BLaER1 (cell line): ENCODE data around the gene FLAD1.
A peak's percentile ranks its signal among the peaks of the same experiment; 100 is the strongest.

Experiments used
- H3K27ac ChIP-seq: shearing (Covaris generic); formaldehyde crosslinking; 2 replicates; pipeline ENCODE4 v1.8.1; 2022
- H3K27me3 ChIP-seq: shearing (Covaris generic); formaldehyde crosslinking; 2 replicates; pipeline ENCODE4 v1.8.1; 2022
- H3K36me3 ChIP-seq: shearing (Covaris generic); formaldehyde crosslinking; 2 replicates; pipeline ENCODE4 v1.8.1; 2022
- H3K4me1 ChIP-seq: shearing (Covaris generic); formaldehyde crosslinking; 2 replicates; pipeline ENCODE4 v1.8.1; 2022
- H3K4me2 ChIP-seq: shearing (Covaris generic); formaldehyde crosslinking; 2 replicates; pipeline ENCODE4 v1.8.1; 2022
- H3K4me3 ChIP-seq: shearing (Covaris generic); formaldehyde crosslinking; 2 replicates; pipeline ENCODE4 v1.8.1; 2022
- H3K9ac ChIP-seq: shearing (Covaris generic); formaldehyde crosslinking; 2 replicates; pipeline ENCODE4 v1.8.1; 2022
- H3K9me3 ChIP-seq: shearing (Covaris generic); formaldehyde crosslinking; 2 replicates; pipeline ENCODE4 v1.8.1; 2022
- H4K20me1 ChIP-seq: shearing (Covaris generic); formaldehyde crosslinking; 2 replicates; pipeline ENCODE4 v1.8.1; 2022
- Cebpa-rat ChIP-seq: shearing (Covaris generic); IDR thresholded peaks from 2 replicates; pipeline ENCODE4 v1.8.1; 2022

The FLAD1 gene

DNA sequence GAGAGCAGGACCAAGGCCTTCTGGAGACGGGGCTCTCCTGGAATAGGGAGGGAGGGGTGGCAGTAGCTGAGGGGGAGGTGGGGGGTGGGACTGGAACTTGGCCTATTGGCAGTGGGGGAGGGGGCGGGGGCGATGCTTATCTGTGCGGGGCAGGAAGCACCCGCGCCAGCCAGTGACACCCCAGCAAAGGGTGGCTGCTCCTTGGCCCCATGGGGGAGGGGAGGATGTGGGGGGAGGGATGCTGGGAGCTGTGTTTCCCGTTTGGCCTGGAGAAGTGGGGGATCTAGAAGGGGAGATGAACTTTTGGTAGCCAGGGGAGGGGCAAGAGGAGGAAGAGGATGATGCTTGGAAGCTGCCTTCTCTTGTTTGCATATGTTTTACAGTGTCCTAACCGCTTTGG lies 30.5 kb downstream of the FLAD1 start:
- peaks cover 97% of the 10 kb centered on the region for H3K4me1 ChIP-seq
- peak overlapping the region; percentile 31; the same call in 1 of the 2 replicates for H3K27ac ChIP-seq
- no peaks in the 10 kb centered on the region for H3K27me3 ChIP-seq
- H3K4me2 ChIP-seq, result peak overlapping the region; percentile 100
- peak overlapping the region; percentile 24; the same call in 1 of the 2 replicates for H3K9ac ChIP-seq
- no peaks in the 10 kb centered on the region for H3K9me3 ChIP-seq
- no peak for TF ChIP-seq Cebpa-rat
- H4K20me1 ChIP-seq, result peaks cover 46% of the 10 kb centered on the region; the same call in 1 of the 2 replicates
- H3K4me3 ChIP-seq, result no peak overlapping the region
- peaks cover 35% of the 10 kb centered on the region for H3K36me3 ChIP-seq

- Histone ChIP-seq H3K4me1 (peaks cover 97% of the 10 kb centered on the region), H3K4me3 (no peak overlapping the region), H3K9me3 (no peaks in the 10 kb centered on the region), H3K27ac (peak overlapping the region; percentile 31; the same call in 1 of the 2 replicates), H3K36me3 (peaks cover 39% of the 10 kb centered on the region), H4K20me1 (peaks cover 46% of the 10 kb centered on the region; the same call in 1 of the 2 replicates), H3K4me2 (peak overlapping the region; percentile 95), H3K27me3 (no peaks in the 10 kb centered on the region), H3K9ac (0 out of 2 replicates have a peak overlapping the region, but pooled peaks have one; percentile 24)
- no peak for TF ChIP-seq Cebpa-rat
These were observed 31.8 kb downstream of the FLAD1 start for GRCh38 chr1:155014709-155015508.

DNA sequence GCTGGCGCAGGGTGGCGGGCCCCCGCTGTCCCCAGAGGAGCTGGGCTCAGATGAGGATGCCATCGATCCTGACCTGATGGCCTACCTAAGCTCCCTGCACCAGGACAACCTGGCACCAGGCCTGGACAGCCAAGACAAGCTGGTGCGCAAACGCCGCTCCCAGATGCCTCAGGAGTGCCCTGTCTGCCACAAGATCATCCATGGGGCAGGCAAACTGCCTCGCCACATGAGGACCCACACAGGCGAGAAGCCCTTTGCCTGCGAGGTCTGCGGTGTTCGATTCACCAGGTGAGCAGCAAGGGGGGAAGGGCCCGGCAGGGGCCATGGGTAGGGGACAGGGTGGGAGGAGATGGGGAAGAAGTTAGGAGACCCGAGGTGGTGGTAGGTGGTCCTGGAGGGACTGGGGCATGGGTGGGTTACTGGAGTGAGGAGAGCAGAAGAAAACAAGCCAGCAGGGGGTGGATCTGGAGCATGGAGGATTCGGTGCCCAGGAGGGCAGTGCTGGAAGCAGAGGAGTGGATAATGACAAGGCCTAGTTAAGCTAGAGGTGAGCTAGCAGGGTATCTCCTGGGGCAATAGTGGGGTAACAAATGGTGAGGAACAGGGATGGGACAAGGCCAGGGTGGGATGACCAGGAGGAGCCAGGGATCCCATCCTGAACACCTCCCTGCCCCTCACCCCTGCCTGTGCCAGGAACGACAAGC lies 32.5 kb downstream of the FLAD1 start:
- no peak overlapping the region; the same call in 1 of the 2 replicates for H3K4me3 ChIP-seq
- H3K27me3 ChIP-seq, result no peaks in the 10 kb centered on the region
- H3K27ac ChIP-seq, result peak overlapping the region; percentile 13
- peaks cover 91% of the 10 kb centered on the region for H3K4me1 ChIP-seq
- H3K4me2 ChIP-seq, result peak overlapping the region; percentile 95
- H3K36me3 ChIP-seq, result peaks cover 39% of the 10 kb centered on the region
- H4K20me1 ChIP-seq, result peaks cover 46% of the 10 kb centered on the region; the same call in 1 of the 2 replicates
- no peak for TF ChIP-seq Cebpa-rat
- no peaks in the 10 kb centered on the region for H3K9me3 ChIP-seq
- no peak overlapping the region for H3K9ac ChIP-seq

DNA sequence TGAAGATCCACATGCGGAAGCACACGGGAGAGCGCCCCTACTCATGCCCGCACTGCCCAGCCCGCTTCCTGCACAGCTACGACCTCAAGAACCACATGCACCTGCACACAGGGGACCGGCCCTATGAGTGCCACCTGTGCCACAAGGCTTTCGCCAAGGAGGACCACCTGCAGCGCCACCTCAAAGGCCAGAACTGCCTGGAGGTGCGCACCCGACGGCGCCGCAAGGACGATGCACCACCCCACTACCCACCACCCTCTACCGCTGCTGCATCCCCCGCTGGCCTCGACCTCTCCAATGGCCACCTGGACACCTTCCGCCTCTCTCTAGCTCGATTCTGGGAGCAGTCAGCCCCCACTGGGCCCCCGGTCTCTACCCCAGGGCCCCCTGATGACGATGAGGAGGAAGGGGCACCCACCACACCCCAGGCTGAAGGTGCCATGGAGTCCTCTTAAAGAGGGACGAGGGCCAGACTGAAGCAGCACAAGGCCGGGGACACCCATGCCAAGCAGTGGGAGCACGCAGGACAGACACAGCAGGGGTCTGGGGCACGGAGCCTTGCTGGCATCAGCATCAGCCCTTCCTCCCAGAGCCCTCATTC lies 33.2 kb downstream of the FLAD1 start:
- peaks cover 34% of the 10 kb centered on the region for H3K36me3 ChIP-seq
- peak overlapping the region; percentile 63; the same call in 1 of the 2 replicates for H3K4me3 ChIP-seq
- H3K9me3 ChIP-seq, result no peaks in the 10 kb centered on the region
- peaks cover 84% of the 10 kb centered on the region for H3K4me1 ChIP-seq
- peaks cover 46% of the 10 kb centered on the region; the same call in 1 of the 2 replicates for H4K20me1 ChIP-seq
- peak overlapping the region; percentile 71; the same call in 1 of the 2 replicates for H3K27ac ChIP-seq
- peak overlapping the region; percentile 63; the same call in 1 of the 2 replicates for H3K9ac ChIP-seq
- no peak for TF ChIP-seq Cebpa-rat
- no peaks in the 10 kb centered on the region for H3K27me3 ChIP-seq
- H3K4me2 ChIP-seq, result peak overlapping the region; percentile 95

GRCh38 chr1:155017041-155017945 lies 34.1 kb downstream of the FLAD1 start:
- H3K4me1 ChIP-seq, result peaks cover 75% of the 10 kb centered on the region
- peak overlapping the region; percentile 63 for H3K4me3 ChIP-seq
- peaks cover 34% of the 10 kb centered on the region for H3K36me3 ChIP-seq
- no peak for TF ChIP-seq Cebpa-rat
- H3K9ac ChIP-seq, result peak overlapping the region; percentile 63
- peaks cover 42% of the 10 kb centered on the region; the same call in 1 of the 2 replicates for H4K20me1 ChIP-seq
- H3K4me2 ChIP-seq, result peak overlapping the region; percentile 95
- H3K27me3 ChIP-seq, result no peaks in the 10 kb centered on the region
- H3K9me3 ChIP-seq, result no peaks in the 10 kb centered on the region
- H3K27ac ChIP-seq, result peak overlapping the region; percentile 71

DNA sequence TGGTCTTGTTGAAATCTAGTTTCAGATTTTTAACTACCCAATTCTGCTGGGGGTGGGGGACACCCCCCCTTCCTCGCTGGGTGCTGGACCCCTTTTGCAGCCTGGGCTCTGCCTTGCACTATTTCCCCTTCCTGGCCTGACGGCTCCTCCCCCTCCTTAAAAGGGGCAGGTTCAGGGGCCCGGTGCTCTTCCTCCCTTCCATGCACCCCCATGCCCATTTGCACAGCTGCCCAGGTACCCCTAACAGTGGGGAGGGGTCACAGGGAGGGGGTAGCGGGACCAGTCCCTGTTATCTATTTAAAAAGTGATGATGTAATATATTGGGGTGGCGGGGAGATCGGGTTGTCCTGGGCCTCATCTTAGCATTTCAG lies 34.8 kb downstream of the FLAD1 start:
- Histone ChIP-seq H3K4me1 (peaks cover 75% of the 10 kb centered on the region), H3K4me2 (peak overlapping the region; percentile 95), H3K4me3 (peak overlapping the region; percentile 63), H3K9me3 (no peaks in the 10 kb centered on the region), H3K27ac (peak overlapping the region; percentile 71), H4K20me1 (peaks cover 36% of the 10 kb centered on the region; the same call in 1 of the 2 replicates), H3K36me3 (peaks cover 34% of the 10 kb centered on the region), H3K9ac (peak overlapping the region; percentile 63), H3K27me3 (no peaks in the 10 kb centered on the region)
- no peak for TF ChIP-seq Cebpa-rat

DNA sequence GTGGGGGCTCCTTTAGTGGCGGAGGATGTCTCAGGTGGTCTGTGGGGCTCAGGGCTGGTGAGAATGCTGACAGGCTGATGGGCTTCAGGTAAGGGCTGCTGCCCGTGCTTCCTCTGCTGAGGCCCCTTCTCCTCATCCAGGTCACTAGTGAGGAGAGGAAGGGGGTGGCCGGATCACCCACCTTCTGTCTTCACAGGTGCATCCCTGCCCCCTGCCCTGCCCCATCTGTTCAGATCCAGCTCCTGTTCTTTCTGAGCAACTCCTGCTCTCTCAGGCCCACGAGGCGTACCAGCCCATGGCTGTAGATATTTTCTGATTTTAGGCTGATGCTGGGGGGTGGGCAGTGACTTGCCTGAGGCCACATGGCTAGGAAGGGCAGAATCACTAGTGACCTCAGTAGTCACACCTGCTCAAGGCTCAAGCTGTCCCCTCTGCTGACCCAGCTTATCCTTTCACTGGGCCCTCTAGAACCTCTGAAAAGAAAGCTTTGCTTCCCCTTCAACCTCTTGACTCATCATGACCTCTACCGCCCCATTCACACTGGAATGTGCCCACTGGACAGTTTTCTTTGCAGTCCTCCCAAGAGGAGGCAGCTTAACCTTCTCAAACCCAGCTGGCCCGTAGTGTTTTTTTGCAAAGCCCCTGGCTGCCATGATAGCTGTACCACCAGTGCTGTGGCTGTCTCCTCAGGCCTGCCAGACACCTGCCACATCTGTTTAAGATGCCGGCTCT lies 35.6 kb downstream of the FLAD1 start:
- Histone ChIP-seq H3K9me3 (no peaks in the 10 kb centered on the region), H3K9ac (peak overlapping the region; percentile 63; the same call in 1 of the 2 replicates), H3K4me3 (no peak overlapping the region), H3K4me1 (peaks cover 72% of the 10 kb centered on the region), H3K4me2 (peak overlapping the region; percentile 95), H3K27ac (peak overlapping the region; percentile 13; the same call in 1 of the 2 replicates), H3K36me3 (peaks cover 33% of the 10 kb centered on the region), H3K27me3 (no peaks in the 10 kb centered on the region), H4K20me1 (peaks cover 31% of the 10 kb centered on the region; the same call in 1 of the 2 replicates)
- no peak for TF ChIP-seq Cebpa-rat
